GM18508 (cell line): ENCODE measurements around the gene CABYR.
A peak's percentile ranks its signal among the peaks of the same experiment; 100 is the strongest.
"Not testable (repeated sequence)": the region's sequence is repeated elsewhere in the genome, so short reads cannot be mapped to it uniquely, and the experiment has no call there.

Experiments used
- ATAC-seq: cut with Tn5 transposase; IDR thresholded peaks from one replicate; pipeline ENCODE4 v1.9.1; 2021; ENCODE audit warnings: moderate number of reproducible peaks; ENCODE audit not compliant: insufficient read depth, unreplicated experiment

CABYR gene

GRCh38 chr18:24127735-24128134 lies 11.1 kb upstream of the CABYR start:
- no peak for ATAC-seq

- ATAC-seq = no peak
Measured at GRCh38 chr18:24128700-24129099, 10.2 kb upstream of the CABYR start.

GRCh38 chr18:24130494-24130893 lies 8.4 kb upstream of the CABYR start:
- no peak for ATAC-seq

GRCh38 chr18:24136967-24137373 lies 1.9 kb upstream of the CABYR start:
- ATAC-seq = no peak

- no peak for ATAC-seq
Measured at GRCh38 chr18:24138409-24138788, 463 bp upstream of the CABYR start.

- no peak for ATAC-seq
Measured at GRCh38 chr18:24140697-24141096, 1.8 kb downstream of the CABYR start.

- no peak for ATAC-seq
Measured at GRCh38 chr18:24142376-24142775, 3.5 kb downstream of the CABYR start.

- not testable (repeated sequence) for ATAC-seq
Measured at GRCh38 chr18:24149591-24149990, 10.7 kb downstream of the CABYR start.

GRCh38 chr18:24153397-24153796 lies 14.5 kb downstream of the CABYR start:
- no peak for ATAC-seq

- no peak for ATAC-seq
Measured at GRCh38 chr18:24157855-24158254, 19.0 kb downstream of the CABYR start.

- no peak for ATAC-seq
Measured at GRCh38 chr18:24160086-24160485, 21.2 kb downstream of the CABYR start.

- ATAC-seq = no peak
Measured at GRCh38 chr18:24161304-24161703, 22.4 kb downstream of the CABYR start.

GRCh38 chr18:24168496-24168895 lies 29.6 kb downstream of the CABYR start:
- no peak for ATAC-seq

- ATAC-seq = no peak
Measured at GRCh38 chr18:24170360-24170759, 31.5 kb downstream of the CABYR start.

- ATAC-seq = no peak
Measured at GRCh38 chr18:24173997-24174396, 35.1 kb downstream of the CABYR start.

GRCh38 chr18:24176727-24177416 lies 38.0 kb downstream of the CABYR start:
- peak; percentile 80 for ATAC-seq

GRCh38 chr18:24177499-24178133 lies 38.8 kb downstream of the CABYR start:
- no peak for ATAC-seq

- no peak for ATAC-seq
Measured at GRCh38 chr18:24180048-24180447, 41.2 kb downstream of the CABYR start.

GRCh38 chr18:24181806-24182205 lies 42.9 kb downstream of the CABYR start:
- ATAC-seq = no peak

- no peak for ATAC-seq
Measured at GRCh38 chr18:24185805-24186204, 46.9 kb downstream of the CABYR start.

GRCh38 chr18:24187049-24187448 lies 48.2 kb downstream of the CABYR start:
- no peak for ATAC-seq

- no peak for ATAC-seq
Measured at GRCh38 chr18:24187689-24188088, 48.8 kb downstream of the CABYR start.
